ENCODE measurements around the gene KLRF1.

GRCh38 chr12:9872742-9873141 lies 45.5 kb downstream of the KLRF1 start:
- no peak for TF ChIP-seq POLR2AphosphoS5 (IDR thresholded peaks at IDR 0.05; ENCODE audit: borderline replicate concordance, low read depth, low read length)
- no peak for TF ChIP-seq EZH2 (IDR thresholded peaks at IDR 0.05)
